ENCODE results near the gene USP36. TPM values are rescaled to one million over a fixed set of nuclear protein-coding genes. Genes with fewer than 3 reads are reported as not detected.

USP36 gene
- total and polyA plus RNA-seq, 2 experiments from 2014 or later: 27.1 to 27.8 TPM

DNA sequence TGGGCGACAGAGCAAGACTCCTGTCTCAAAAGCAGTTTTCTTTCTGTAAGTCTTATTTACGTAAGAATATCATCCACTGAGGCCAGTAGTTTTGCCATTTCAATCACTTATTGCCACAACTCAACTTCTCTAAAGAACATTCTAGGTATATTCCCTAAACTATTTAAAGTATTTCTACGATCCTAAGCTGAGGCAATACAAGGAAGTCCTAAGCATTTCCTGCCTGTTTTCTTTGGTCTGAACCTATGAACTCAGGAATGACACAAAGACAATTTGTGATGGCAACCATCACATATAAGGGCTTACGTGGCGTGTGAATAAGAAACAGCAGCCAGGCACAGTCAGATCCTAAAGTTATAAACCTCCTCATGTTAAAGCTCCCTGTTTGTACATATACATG lies 14.2 kb downstream of the USP36 start:
- no peak overlapping the region for H3K27ac ChIP-seq
- no peaks in the 10 kb centered on the region for H3K9me3 ChIP-seq (ENCODE audit: low read depth)
- H3K4me1 ChIP-seq (ENCODE audit: low read depth): no peaks in the 10 kb centered on the region
- DNase-seq (ENCODE audit: low read depth in 1 of 2, low spot score in 1 of 2): peak in 1 of 2 donors; percentile 7
- no peak overlapping the region for H3K4me3 ChIP-seq
- H3K36me3 ChIP-seq: peaks cover 40% of the 10 kb centered on the region
- TF ChIP-seq, protein P1, sequence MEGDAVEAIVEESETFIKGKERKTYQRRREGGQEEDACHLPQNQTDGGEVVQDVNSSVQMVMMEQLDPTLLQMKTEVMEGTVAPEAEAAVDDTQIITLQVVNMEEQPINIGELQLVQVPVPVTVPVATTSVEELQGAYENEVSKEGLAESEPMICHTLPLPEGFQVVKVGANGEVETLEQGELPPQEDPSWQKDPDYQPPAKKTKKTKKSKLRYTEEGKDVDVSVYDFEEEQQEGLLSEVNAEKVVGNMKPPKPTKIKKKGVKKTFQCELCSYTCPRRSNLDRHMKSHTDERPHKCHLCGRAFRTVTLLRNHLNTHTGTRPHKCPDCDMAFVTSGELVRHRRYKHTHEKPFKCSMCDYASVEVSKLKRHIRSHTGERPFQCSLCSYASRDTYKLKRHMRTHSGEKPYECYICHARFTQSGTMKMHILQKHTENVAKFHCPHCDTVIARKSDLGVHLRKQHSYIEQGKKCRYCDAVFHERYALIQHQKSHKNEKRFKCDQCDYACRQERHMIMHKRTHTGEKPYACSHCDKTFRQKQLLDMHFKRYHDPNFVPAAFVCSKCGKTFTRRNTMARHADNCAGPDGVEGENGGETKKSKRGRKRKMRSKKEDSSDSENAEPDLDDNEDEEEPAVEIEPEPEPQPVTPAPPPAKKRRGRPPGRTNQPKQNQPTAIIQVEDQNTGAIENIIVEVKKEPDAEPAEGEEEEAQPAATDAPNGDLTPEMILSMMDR (IDR thresholded peaks at IDR 0.05; ENCODE audit: low read depth, low read length): no peak
- no peaks in the 10 kb centered on the region for H3K27me3 ChIP-seq

DNA sequence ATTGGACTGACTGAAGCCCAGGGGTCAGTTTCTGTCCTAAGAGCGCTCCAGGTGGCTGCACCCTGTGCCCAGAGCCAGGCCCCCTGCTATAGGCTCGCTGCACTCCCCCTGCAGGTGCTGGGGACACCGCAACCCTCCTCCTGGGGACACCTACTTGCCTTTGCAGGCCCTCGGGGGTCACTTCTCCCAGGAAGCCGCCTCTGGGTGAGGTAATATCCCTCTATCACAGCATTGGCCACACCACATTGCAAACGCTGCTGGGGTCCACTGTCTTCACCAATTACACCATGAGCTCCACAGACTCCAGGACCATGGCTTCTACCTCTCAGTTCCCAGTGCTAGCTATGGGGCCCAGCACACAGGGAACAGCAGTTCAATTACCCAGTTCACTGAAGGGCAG lies 14.9 kb downstream of the USP36 start:
- TF ChIP-seq, protein P1 (IDR thresholded peaks at IDR 0.05; ENCODE audit: low read depth, low read length): no peak
- H3K4me3 ChIP-seq: no peak overlapping the region
- H3K9me3 ChIP-seq (ENCODE audit: low read depth): no peaks in the 10 kb centered on the region
- peaks cover 39% of the 10 kb centered on the region for H3K36me3 ChIP-seq
- DNase-seq (ENCODE audit: low read depth in 1 of 2, low spot score in 1 of 2): no peak
- no peaks in the 10 kb centered on the region for H3K27me3 ChIP-seq
- no peak overlapping the region for H3K27ac ChIP-seq
- H3K4me1 ChIP-seq (ENCODE audit: low read depth): no peaks in the 10 kb centered on the region

DNA sequence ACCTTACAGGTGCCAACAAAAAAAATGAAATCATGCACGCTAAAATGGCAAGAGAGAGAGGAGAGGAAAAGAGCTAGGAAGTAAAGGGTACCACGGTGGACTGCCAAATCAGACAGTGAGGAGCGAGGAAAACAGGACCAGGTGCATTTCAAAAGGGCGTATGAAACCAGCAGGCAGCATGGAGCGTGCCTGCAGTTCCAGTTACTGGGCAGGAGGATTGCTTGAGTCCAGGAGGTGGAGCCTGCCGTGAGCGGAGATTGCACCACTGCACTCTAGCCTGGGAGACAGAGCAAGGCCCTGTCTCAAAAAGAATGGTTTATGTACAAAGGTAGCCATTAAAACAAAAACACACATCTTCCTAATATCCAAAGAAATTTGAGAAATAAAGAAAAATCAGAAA lies 16.4 kb downstream of the USP36 start:
- Histone ChIP-seq H3K4me1 (ENCODE audit: low read depth) (no peaks in the 10 kb centered on the region), H3K9me3 (ENCODE audit: low read depth) (no peaks in the 10 kb centered on the region), H3K36me3 (peaks cover 44% of the 10 kb centered on the region), H3K4me3 (no peak overlapping the region), H3K27me3 (no peaks in the 10 kb centered on the region), H3K27ac (no peak overlapping the region)
- TF ChIP-seq, protein P1 (IDR thresholded peaks at IDR 0.05; ENCODE audit: low read depth, low read length): no peak
- DNase-seq (ENCODE audit: low read depth in 1 of 2, low spot score in 1 of 2): no peak

DNA sequence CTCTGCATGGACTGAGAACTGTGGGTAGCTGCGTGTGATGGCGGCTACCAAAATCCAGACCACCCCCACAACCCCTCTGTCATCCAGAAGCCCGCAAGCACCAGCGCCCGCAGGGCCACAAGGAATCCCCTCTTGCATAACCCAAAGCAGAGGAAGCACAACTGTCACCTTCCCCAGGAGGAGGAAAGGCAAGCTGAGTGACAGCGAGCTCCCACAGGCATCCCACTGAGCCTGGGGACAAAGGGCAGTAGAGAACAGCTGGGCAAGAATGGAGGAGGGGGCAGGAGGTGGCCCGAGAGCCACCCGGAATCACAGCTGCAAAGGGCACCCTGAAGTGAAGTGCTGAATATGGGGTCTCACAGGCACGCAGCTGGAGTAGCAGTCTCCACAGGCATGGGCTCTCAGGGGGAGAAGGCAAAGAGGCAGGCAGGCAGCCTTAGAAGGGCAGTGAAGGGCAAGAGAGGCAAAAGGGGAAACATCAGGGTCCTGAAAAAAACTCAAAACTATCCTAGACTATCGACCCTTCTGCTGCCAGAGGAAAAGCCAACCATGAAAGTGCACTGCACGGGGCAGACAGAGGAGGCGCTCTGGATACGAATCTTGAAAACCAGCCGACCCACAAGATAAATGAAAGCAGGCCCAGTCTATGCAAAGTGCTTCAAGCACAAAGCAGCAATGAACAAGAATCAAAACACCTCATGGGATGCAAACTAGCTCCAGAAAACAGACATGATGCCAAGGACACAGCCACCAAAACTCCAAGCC lies 17.1 kb downstream of the USP36 start:
- TF ChIP-seq, protein P1 (IDR thresholded peaks at IDR 0.05; ENCODE audit: low read depth, low read length): no peak
- H3K27ac ChIP-seq: no peak overlapping the region
- no peaks in the 10 kb centered on the region for H3K9me3 ChIP-seq (ENCODE audit: low read depth)
- no peaks in the 10 kb centered on the region for H3K27me3 ChIP-seq
- H3K36me3 ChIP-seq: peaks cover 50% of the 10 kb centered on the region
- no peak for DNase-seq (ENCODE audit: low read depth in 1 of 2, low spot score in 1 of 2)
- H3K4me3 ChIP-seq: no peak overlapping the region
- H3K4me1 ChIP-seq (ENCODE audit: low read depth): no peaks in the 10 kb centered on the region

DNA sequence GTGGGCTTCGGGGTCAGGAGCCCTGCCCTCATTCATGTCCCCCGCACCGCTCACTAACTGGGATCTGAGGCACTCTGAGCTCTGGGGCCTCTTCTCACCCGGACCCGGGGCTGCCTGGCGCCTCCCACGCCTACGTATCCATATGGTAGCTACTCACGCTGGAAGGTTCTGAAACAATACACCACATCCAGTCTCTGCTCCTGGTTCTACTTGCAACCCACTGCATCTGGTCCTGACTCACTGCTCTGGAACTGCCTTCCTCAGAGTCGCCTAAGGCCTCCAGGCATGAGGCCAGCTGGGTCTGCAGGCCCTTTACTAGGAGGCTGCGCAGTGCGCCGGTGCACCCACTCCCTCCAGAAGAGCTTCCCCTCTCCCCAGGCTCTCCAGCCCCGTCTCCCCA lies 18.1 kb downstream of the USP36 start:
- peaks cover 53% of the 10 kb centered on the region for H3K36me3 ChIP-seq
- no peak overlapping the region for H3K4me3 ChIP-seq
- no peaks in the 10 kb centered on the region for H3K27me3 ChIP-seq
- peak in 1 of 2 donors; percentile 90 for DNase-seq (ENCODE audit: low read depth in 1 of 2, low spot score in 1 of 2)
- H3K4me1 ChIP-seq (ENCODE audit: low read depth): no peaks in the 10 kb centered on the region
- no peaks in the 10 kb centered on the region for H3K9me3 ChIP-seq (ENCODE audit: low read depth)
- TF ChIP-seq, protein P1 (IDR thresholded peaks at IDR 0.05; ENCODE audit: low read depth, low read length): no peak
- no peak overlapping the region for H3K27ac ChIP-seq
